Upper lobe of left lung (tissue), 6 donors: ENCODE data around the gene PRELID1. TPM values are rescaled to one million over a fixed set of nuclear protein-coding genes. Genes with fewer than 3 reads are reported as not detected.

Experiments
- ATAC-seq, 2 donors: fragments of 200-7000 bp; cut with Tn5 transposase; one replicate each; pipeline ENCODE4 v1.9.1; 2022; ENCODE audit warnings: mild to moderate bottlenecking in 2 of 2, moderate library complexity in 2 of 2; ENCODE audit not compliant: low FRiP score in 2 of 2
- DNase-seq, 2 donors: peaks; one replicate each; pipeline ENCODE4 v3.0.0-alpha.2; 2019 to 2020
- H3K27ac ChIP-seq, 4 donors: fragments of 200-600 bp; sonication (generic); one replicate each; pipeline ENCODE4 v1.5.1; 2016 to 2019
- H3K27me3 ChIP-seq, 4 donors: fragments of 200-600 bp; sonication (generic); one replicate each; pipeline ENCODE4 v1.5.1; 2017 to 2019
- H3K36me3 ChIP-seq, 4 donors: fragments of 200-600 bp; sonication (generic); one replicate each; pipeline ENCODE4 v1.5.1; 2016 to 2019
- H3K4me1 ChIP-seq, 4 donors: fragments of 200-600 bp; sonication (generic); one replicate each; pipeline ENCODE4 v1.5.1; 2018 to 2019
- H3K4me3 ChIP-seq, 4 donors: fragments of 200-600 bp; sonication (generic); one replicate each; pipeline ENCODE4 v1.5.1; 2017 to 2019; ENCODE audit warnings: mild to moderate bottlenecking in 2 of 4, moderate library complexity in 1 of 4
- H3K9me3 ChIP-seq, 4 donors: fragments of 200-600 bp; sonication (generic); one replicate each; pipeline ENCODE4 v1.5.1; 2018 to 2019
- CTCF ChIP-seq, 6 experiments: fragments of 450-650 bp in 4 of 6; fragments of 200-600 bp in 2 of 6; sonication (generic) in 2 of 6; IDR thresholded peaks; one replicate each; pipeline ENCODE4 v1.5.1; 2016 to 2019; ENCODE audit warnings: antibody characterized with exemption in 6 of 6
- EP300 ChIP-seq, 4 donors: sonication (generic); formaldehyde crosslinking; IDR thresholded peaks; one replicate each; pipeline ENCODE4 v1.5.1; 2017; ENCODE audit warnings: antibody characterized with exemption in 4 of 4, control low read depth in 2 of 4
- POLR2A ChIP-seq, 4 donors: fragments of 450-650 bp; IDR thresholded peaks; one replicate each; pipeline ENCODE4 v1.5.1; 2016 to 2017; ENCODE audit warnings: antibody characterized with exemption in 4 of 4, mild to moderate bottlenecking in 2 of 4
- POLR2AphosphoS5 ChIP-seq, 2 donors: sonication (generic); formaldehyde crosslinking; IDR thresholded peaks; one replicate each; pipeline ENCODE4 v1.5.1; 2017; ENCODE audit warnings: antibody characterized with exemption in 2 of 2
- WGBS, 2 donors: methylation state at CpG; one replicate each; pipeline ENCODE4 v1.1.5; 2017 to 2018; 5-methylcytosine and 5-hydroxymethylcytosine counted together
- total RNA-seq, 6 donors: library from RNA; depleted of rRNA in 4 of 6; stranded (reverse); fragments of >200 nt in 4 of 6; gene quantifications; one replicate each; pipeline versions ENCODE4 v1.1.0 to v1.2.1, GENCODE V29; 2016 to 2021
- donor health status: DM: no; HTN: no; CAD: no; lungs with moderate emphysema.
- donor health status: DM: no; HTN: yes; CAD: no; lungs with severe emphysema.

The PRELID1 gene
- total RNA-seq, 6 donors from 2014 or later, result 45.1 to 132 (median 86.8) TPM

GRCh38 chr5:177311392-177311722, 7.8 kb downstream of the PRELID1 start:
- TF ChIP-seq POLR2AphosphoS5 (IDR thresholded peaks at IDR 0.05) (no peak), EP300 (IDR thresholded peaks at IDR 0.05) (no peak), POLR2A (IDR thresholded peaks at IDR 0.05) (no peak), CTCF (IDR thresholded peaks at IDR 0.05) (no peak)
- Histone ChIP-seq H3K4me3 (peak overlapping the region in 3 of 4 donors; percentile 42 to 71 (median 66)), H3K27me3 (no peaks in the 10 kb centered on the region), H3K9me3 (no peaks in the 10 kb centered on the region), H3K36me3 (peaks cover 0 to 22% (median 11%) of the 10 kb centered on the region in 4 donors), H3K27ac (peak overlapping the region in 2 of 4 donors; percentile 16 to 92), H3K4me1 (peaks cover 33 to 53% (median 39%) of the 10 kb centered on the region in 4 donors)
- peak in 1 of 2 donors; percentile 80 for DNase-seq
- 0% methylated on average over 2 of the region's 23 CpGs; no CpG with 5 or more reads in 1 of the 2 donors for WGBS, 2 donors
- no peak for ATAC-seq

GRCh38 chr5:177311723-177312648, 8.4 kb downstream of the PRELID1 start, which contains the start of gene MXD3:
Gene MXD3, minus strand, starts transcription at chr5:177311898. Its CDS starts 68 bp downstream, at chr5:177311830.
- Histone ChIP-seq H3K36me3 (peaks cover 0 to 16% (median 6%) of the 10 kb centered on the region in 4 donors), H3K9me3 (no peaks in the 10 kb centered on the region), H3K27ac (peak within 1 kb of the TSS; percentile 19 to 92 (median 46)), H3K4me3 (peak within 1 kb of the TSS; percentile 42 to 71 (median 63)), H3K27me3 (no peaks in the 10 kb centered on the region), H3K4me1 (peaks cover 33 to 47% (median 36%) of the 10 kb centered on the region in 4 donors)
- DNase-seq, result peak; percentile 97
- TF ChIP-seq CTCF (IDR thresholded peaks at IDR 0.05), result no peak
- peak in 1 of 2 donors; percentile 48 for TF ChIP-seq POLR2AphosphoS5 (IDR thresholded peaks at IDR 0.05)
- no peak for TF ChIP-seq EP300 (IDR thresholded peaks at IDR 0.05)
- no peak for TF ChIP-seq POLR2A (IDR thresholded peaks at IDR 0.05)
- WGBS, 2 donors, result 2% methylated on average over 36 to 52 of the region's 78 CpGs
- ATAC-seq, result peak; percentile 88 to 96

- Histone ChIP-seq H3K27ac (no peak overlapping the region), H3K4me1 (peaks cover 27 to 40% (median 30%) of the 10 kb centered on the region in 4 donors), H3K9me3 (no peaks in the 10 kb centered on the region), H3K4me3 (peak overlapping the region in 3 of 4 donors; percentile 42 to 71 (median 66)), H3K27me3 (no peaks in the 10 kb centered on the region), H3K36me3 (peaks cover 0 to 13% (median 0%) of the 10 kb centered on the region in 4 donors)
- 9 to 15% methylated on average over 13 to 19 of the region's 19 CpGs for WGBS, 2 donors
- TF ChIP-seq EP300 (IDR thresholded peaks at IDR 0.05) (no peak), CTCF (IDR thresholded peaks at IDR 0.05) (no peak), POLR2AphosphoS5 (IDR thresholded peaks at IDR 0.05) (no peak), POLR2A (IDR thresholded peaks at IDR 0.05) (no peak)
- no peak for DNase-seq
- ATAC-seq, result no peak
These were observed 9.1 kb downstream of the PRELID1 start for GRCh38 chr5:177312649-177313181.

GRCh38 chr5:177313561-177314259, 10.1 kb downstream of the PRELID1 start:
- Histone ChIP-seq H3K27ac (no peak overlapping the region), H3K4me1 (peaks cover 23 to 35% (median 30%) of the 10 kb centered on the region in 4 donors), H3K4me3 (no peak overlapping the region), H3K36me3 (peaks cover 0 to 7% (median 0%) of the 10 kb centered on the region in 4 donors), H3K9me3 (no peaks in the 10 kb centered on the region), H3K27me3 (no peaks in the 10 kb centered on the region)
- no peak for DNase-seq
- TF ChIP-seq POLR2AphosphoS5 (IDR thresholded peaks at IDR 0.05) (no peak), CTCF (IDR thresholded peaks at IDR 0.05) (no peak), EP300 (IDR thresholded peaks at IDR 0.05) (no peak), POLR2A (IDR thresholded peaks at IDR 0.05) (no peak)
- ATAC-seq, result no peak
- WGBS, 2 donors, result 94% methylated on average over 14 to 15 of the region's 15 CpGs
